ENCODE results near the gene PFDN1.

Gene PFDN1

DNA sequence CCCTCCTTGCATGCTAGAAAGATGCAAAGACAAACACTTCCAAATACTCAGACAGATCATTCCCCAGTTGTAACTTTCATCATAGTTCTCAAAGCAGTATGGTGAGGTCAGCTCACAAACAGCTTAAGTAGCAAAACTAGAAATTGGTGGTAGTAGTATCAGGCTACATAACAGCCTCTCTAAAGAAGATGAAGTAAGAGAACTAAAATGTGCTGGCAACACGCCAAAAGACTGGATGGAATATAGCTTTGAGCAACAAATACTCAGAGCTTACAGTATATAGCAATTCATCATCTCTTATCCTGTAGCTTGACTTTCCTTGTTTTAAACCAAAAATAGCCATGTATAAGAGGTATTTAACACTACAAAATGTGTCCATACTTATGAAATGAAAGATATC, 7.5 kb downstream of the PFDN1 start:
- DNase-seq = peak; percentile 96

DNA sequence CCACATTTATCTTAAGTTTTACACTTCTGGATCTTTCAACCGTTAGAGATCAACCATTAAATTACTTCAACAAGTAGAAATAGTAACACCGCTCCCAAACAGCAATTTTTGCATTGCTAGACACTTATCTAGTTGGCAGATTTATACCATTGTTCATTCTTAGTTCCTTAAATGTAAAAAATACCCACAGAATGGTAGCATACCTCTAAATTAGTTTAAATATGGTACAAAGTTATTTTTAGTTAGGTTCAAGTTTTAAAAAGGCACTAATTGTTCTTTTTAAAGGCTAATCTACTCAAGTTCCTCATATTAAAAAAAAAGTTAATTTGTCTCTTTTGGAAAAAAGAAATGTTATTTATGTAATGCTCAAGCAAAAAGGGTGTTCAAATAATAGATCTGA, 8.1 kb downstream of the PFDN1 start:
- no peak for DNase-seq

GRCh38 chr5:140293849-140294100, 9.1 kb downstream of the PFDN1 start:
- no peak for DNase-seq

DNA sequence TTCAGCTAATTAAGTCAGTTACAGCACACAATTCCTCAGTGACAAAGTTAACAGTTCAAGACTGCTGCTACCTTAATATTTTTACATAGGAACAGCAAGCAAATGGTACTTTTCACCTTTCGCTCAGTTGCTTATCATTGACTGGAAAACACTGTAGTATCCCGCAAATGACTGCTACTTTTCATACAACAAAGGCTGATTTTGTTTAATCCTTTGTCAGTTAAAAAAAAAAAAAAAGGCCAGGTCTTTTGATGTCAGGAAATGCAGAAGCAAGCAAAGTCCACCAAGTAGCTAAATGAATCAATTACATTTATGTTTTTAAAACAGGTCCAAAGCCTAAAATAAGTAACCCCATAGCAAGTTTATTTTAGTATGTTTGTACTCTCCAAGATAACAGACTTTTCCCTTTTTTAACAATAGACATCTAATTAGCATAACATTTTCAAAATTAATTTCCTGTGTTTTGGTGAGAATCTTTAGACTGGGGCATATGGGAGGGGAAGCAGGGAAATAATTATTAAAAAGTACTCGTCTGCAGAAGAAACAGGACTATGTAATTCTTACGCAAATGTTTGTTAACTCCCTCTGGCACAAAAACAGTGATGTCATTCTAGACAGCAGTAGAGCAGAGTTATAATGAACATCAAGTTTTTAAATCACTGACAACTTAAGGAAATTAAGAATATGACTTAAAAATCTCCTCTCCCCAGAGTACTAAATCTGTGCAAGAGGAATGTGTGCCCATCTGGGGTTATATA, 9.6 kb downstream of the PFDN1 start:
- DNase-seq = no peak

GRCh38 chr5:140292212-140293036, 10.5 kb downstream of the PFDN1 start:
- peak; percentile 25 for DNase-seq

GRCh38 chr5:140287801-140288521, 14.9 kb downstream of the PFDN1 start:
- DNase-seq = peak; percentile 36

DNA sequence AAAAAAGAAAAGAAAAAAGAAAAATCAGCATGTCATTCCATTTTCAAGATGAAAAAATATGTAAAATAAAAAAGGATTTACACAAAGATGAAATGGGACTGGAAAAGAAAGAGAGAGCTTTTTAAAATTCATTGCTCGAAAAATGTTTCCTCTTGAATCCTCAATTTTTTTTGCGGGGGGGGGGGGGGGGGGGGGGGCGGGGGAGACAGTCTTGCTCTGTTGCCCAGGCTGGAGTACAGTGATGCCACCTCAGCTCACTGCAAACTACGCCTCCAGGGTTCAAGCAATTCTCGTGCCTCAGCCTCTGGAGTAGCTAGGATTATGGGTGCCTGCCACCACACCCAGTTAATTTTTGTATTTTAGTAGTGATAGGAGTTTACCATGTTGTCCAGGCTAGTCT, 16.5 kb downstream of the PFDN1 start:
- DNase-seq = no peak

- DNase-seq = no peak
Measured at GRCh38 chr5:140284013-140284412, 18.9 kb downstream of the PFDN1 start.

GRCh38 chr5:140282266-140282665, 20.6 kb downstream of the PFDN1 start:
- no peak for DNase-seq

DNA sequence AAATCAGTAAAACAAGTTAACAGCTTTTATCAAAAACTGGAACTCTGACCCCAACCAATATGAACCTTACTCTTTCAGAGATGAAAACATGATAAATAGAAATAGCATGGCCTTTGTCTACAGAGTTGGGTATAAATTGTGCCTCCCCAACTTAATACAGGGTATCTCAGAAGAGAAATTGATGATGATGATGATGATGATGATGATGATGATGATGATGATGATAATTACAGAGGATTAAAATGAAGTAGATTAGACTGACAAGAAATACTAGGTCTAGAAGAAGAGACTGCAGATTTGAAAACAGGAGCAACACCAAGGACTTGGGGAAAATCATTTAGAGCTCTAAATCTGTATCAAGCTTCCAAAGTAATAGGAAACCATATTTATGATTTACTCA, 27.1 kb downstream of the PFDN1 start:
- no peak for DNase-seq

DNA sequence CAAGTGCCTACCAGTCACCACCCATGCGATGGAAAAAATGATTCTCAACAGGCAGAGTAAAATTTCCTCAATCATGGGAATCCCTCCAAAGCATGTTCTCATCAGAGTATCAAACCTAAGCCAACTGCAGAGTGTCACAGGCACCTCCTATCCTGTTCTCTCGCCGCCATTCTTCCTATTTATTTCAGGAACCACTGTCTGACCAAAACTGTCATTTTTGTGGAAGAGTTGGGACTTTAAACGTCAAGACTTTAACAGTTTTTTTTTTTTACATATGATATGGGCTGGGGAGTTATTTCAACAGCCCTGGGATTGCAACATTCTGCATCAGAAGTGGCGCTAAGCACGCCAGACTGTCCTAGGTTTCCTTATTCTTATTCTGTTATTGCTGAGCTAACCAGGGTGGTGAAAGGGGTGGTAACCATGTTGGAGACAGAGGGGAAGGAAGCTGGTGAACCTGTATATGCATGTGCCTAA, 29.5 kb downstream of the PFDN1 start:
- DNase-seq = no peak

DNA sequence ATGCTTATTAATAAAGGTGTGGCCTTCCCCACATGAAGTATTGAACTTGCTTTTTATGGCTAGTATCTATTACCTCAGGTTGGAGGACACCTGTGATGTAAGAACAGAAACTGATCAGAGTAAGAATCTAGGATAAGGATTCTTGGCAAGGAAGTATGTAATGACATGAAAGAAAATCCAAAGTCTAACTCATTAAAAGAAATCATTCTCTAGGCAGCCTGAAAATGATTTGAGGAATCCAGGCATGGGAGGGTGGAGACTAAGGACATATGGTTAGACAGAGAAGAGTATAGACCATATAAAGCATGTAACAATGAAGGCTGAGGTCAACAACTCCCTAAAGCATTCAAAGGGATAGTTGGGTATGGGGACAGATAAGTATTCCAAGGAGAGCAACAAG, 32.9 kb downstream of the PFDN1 start:
- DNase-seq = no peak

- no peak for DNase-seq
Measured at GRCh38 chr5:140267559-140268018, 35.3 kb downstream of the PFDN1 start.

- DNase-seq = no peak
Measured at GRCh38 chr5:140267201-140267540, 35.7 kb downstream of the PFDN1 start.

DNA sequence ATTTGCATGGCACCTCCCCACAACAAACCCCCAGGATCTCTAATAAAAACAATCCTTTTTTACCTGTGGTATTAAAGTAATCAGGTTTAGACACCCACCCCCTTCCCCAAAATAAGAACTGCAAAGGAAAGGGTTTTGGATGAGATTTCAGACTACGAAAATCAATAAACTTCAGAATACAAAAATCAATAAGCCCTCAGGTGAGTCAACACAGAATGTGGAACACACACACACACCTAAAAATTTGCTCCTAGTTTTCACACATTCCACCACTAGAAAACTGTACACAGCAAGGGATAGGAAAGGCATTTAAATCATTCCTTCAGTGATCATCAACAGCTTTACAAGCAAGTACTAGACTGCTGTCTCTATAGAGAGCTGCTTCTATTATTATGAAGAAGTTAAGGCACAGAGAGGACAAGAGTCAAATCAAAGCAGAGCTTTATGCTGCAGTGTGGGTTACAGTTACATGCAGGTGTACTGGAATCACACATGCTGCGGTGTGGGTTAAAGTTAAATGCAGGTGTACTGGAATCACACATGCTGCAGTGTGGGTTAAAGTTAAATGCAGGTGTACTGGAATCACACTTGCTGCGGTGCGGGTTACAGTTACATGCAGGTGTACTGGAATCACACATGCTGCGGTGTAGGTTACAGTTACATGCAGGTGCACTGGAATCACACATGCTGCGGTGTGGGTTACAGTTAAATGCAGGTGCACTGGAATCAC, 36.3 kb downstream of the PFDN1 start:
- DNase-seq = no peak

DNA sequence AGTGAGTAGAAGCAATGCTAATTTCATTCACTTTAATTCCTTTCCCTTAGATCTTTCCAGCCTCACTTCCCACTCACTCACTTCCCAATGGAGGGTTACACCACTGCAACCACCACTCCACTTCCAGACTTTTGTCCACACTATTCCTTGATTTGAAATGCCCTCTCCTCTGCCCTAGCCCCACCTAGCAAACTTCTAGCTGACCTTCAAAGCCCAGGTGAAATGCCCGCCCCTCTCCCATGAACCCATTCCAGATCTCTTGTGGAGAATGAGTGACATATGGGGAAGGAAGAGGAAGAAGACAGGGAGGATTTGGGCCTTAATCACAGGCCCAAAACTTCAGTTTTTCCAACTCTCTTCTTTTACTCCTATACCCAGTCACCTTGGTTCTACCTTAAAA, 37.1 kb downstream of the PFDN1 start:
- no peak for DNase-seq

DNA sequence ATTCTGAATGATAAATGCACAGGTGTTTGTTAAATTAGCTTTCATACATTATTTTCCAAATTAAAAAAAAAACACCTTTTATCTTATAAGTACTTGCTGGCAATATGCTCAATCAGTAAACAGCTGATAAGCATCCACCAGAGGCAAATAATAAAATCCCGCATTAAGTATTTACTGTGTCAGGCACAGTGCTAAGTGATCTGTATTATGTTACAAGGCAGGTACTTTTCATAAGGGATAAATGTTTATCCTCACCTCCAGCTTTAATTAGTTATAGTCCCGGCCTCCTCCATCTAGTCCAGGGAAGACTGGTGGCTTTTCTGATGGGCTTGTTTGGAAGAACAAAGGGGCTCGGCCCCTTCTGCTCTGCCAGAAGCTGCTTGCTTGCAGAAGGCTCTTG, 40.1 kb downstream of the PFDN1 start:
- no peak for DNase-seq

DNA sequence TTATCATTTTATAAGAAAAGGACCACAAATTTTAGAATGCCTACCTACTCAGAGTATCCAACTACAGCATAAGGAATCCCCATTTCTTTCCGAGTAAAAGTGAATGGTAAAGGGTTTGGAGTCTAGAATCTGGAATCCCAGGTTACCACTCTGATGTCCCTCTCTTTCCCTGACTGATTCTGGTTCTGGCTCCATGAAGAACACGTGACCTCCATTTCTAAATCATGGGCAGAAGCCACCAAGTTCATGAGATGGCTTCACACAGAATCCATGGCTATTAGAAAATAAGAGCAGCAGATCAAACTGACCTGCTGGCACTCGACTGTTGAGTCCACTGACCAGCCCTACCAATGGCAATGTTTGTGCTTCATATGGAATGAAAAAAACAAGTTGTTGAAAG, 40.7 kb downstream of the PFDN1 start:
- no peak for DNase-seq

DNA sequence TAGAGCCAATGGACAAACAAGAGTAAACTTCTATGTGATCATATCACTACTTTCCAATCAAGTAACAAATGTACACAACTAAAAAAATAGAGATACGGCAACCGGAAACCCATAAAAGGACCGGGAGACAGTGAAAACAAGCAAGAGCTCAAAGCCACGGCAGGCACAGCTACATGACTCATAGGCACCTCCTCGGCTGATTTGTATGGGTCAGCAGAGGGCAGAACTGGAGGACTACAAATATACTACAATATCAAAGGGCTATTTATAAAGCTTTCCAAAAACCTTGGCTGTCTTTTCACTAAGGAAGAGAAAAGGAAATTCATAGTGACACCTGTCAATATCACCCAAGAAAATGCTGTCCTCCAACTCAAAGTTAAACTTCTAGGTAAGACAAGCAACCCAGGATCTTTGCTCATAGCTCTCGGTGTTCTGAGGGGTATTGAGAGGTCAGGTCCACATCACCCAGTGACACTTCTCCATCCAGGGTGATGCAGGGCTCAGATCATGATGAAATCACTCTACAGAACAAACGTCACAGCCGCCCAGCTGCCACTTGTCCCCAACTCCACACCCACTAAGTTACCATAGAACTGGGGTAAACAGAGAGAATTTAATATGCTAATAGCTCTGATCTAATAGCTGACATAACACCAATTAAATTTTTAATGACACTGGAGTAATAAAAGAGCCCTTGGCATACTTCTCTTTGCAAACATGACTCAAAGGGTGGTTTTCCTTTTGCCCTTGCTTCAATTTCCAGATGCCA, 41.3 kb downstream of the PFDN1 start:
- peak; percentile 64 for DNase-seq

- DNase-seq = no peak
Measured at GRCh38 chr5:140260089-140260656, 42.7 kb downstream of the PFDN1 start.

GRCh38 chr5:140259500-140259899, 43.4 kb downstream of the PFDN1 start:
- no peak for DNase-seq

GRCh38 chr5:140258873-140259272, 44.0 kb downstream of the PFDN1 start:
- no peak for DNase-seq

Data from fibroblast of skin of abdomen (primary cell).